OCI-LY1 (cell line): ENCODE data around the gene KIN.

Source experiments
- H2AFZ ChIP-seq: fragments of 200-600 bp; sonication (generic), shearing (Covaris generic); 2 replicates; pipeline ENCODE4 v1.6.0; 2014; ENCODE audit warnings: antibody characterized with exemption, mild to moderate bottlenecking, low read length
- H3F3A ChIP-seq: fragments of 200-600 bp; sonication (generic), shearing (Covaris generic); 2 replicates; pipeline ENCODE4 v1.6.0; 2014; ENCODE audit warnings: mild to moderate bottlenecking, antibody characterized with exemption, low read length, moderate library complexity; ENCODE audit not compliant: insufficient read depth
- H3K27ac ChIP-seq: fragments of 200-600 bp; sonication (generic); 2 replicates; pipeline ENCODE4 v1.5.1; 2014; ENCODE audit warnings: low read length, mixed run types, mild to moderate bottlenecking, low read depth; ENCODE audit not compliant: poor library complexity, severe bottlenecking
- H3K27me3 ChIP-seq: fragments of 200-600 bp; sonication (generic); 2 replicates; pipeline ENCODE4 v1.6.0; 2014; ENCODE audit warnings: antibody characterized with exemption, mild to moderate bottlenecking, low read length, moderate library complexity; ENCODE audit not compliant: insufficient read depth
- H3K36me3 ChIP-seq: fragments of 200-600 bp; sonication (generic); 2 replicates; pipeline ENCODE4 v1.6.1; 2014; ENCODE audit warnings: mild to moderate bottlenecking, antibody characterized with exemption, low read length, moderate library complexity, mixed read lengths; ENCODE audit not compliant: insufficient read depth
- H3K4me1 ChIP-seq: fragments of 200-600 bp; sonication (generic); 2 replicates; pipeline ENCODE4 v1.5.1; 2014; ENCODE audit warnings: mild to moderate bottlenecking, low read length, moderate library complexity; ENCODE audit not compliant: insufficient read depth, severe bottlenecking
- H3K4me2 ChIP-seq: fragments of 200-600 bp; sonication (generic), shearing (Covaris generic); 2 replicates; pipeline ENCODE4 v1.6.1; 2014; ENCODE audit warnings: low read length
- H3K4me3 ChIP-seq: fragments of 200-600 bp; sonication (generic); 2 replicates; pipeline ENCODE4 v1.5.1; 2014; ENCODE audit warnings: low read length, low read depth, mild to moderate bottlenecking, mixed read lengths; ENCODE audit not compliant: poor library complexity, severe bottlenecking
- H3K79me2 ChIP-seq: fragments of 200-600 bp; shearing (Covaris generic); 2 replicates; pipeline ENCODE4 v1.6.1; 2016; ENCODE audit warnings: mixed run types, low read length, mixed read lengths; ENCODE audit not compliant: insufficient read depth
- H3K9ac ChIP-seq: fragments of 200-600 bp; sonication (generic), shearing (Covaris generic); 2 replicates; pipeline ENCODE4 v1.6.1; 2014; ENCODE audit warnings: mild to moderate bottlenecking, low read length, mixed read lengths
- H3K9me2 ChIP-seq: fragments of 200-600 bp; sonication (generic), shearing (Covaris generic); 2 replicates; pipeline ENCODE4 v1.6.1; 2014; ENCODE audit warnings: low read depth, mild to moderate bottlenecking, low read length, mixed read lengths
- H3K9me3 ChIP-seq: fragments of 200-600 bp; shearing (Covaris generic); 2 replicates; pipeline ENCODE4 v1.6.1; 2014; ENCODE audit warnings: low read length, mixed read lengths
- H4K20me1 ChIP-seq: fragments of 200-600 bp; sonication (generic), shearing (Covaris generic); 2 replicates; pipeline ENCODE4 v1.6.0; 2016; ENCODE audit warnings: mild to moderate bottlenecking, low read length; ENCODE audit not compliant: insufficient read depth
- CTCF ChIP-seq: fragments of 200-600 bp; sonication (generic), shearing (Covaris generic); IDR thresholded peaks from 2 replicates; pipeline ENCODE4 v1.5.1; 2017; ENCODE audit warnings: mild to moderate bottlenecking, antibody characterized with exemption, low read length, moderate library complexity, mixed read lengths
- EZH2 ChIP-seq: fragments of 200-600 bp; sonication (generic), shearing (Covaris generic); IDR thresholded peaks from 2 replicates; pipeline ENCODE4 v1.8.0; 2017; ENCODE audit warnings: borderline replicate concordance, mixed run types, mild to moderate bottlenecking, antibody characterized with exemption, low read length, moderate library complexity, mixed read lengths

The KIN gene

GRCh38 chr10:7707102-7707501 is 80.7 kb downstream of the KIN start:
- H3F3A ChIP-seq, result no peaks in the 10 kb centered on the region
- no peaks in the 10 kb centered on the region for H3K79me2 ChIP-seq
- H3K9me2 ChIP-seq, result no peaks in the 10 kb centered on the region
- TF ChIP-seq CTCF (no peak), EZH2 (no peak)
- no peak overlapping the region for H3K4me2 ChIP-seq
- H2AFZ ChIP-seq, result no peak overlapping the region
- H3K4me1 ChIP-seq, result no peaks in the 10 kb centered on the region
- no peaks in the 10 kb centered on the region for H4K20me1 ChIP-seq
- H3K27ac ChIP-seq, result no peak overlapping the region
- no peaks in the 10 kb centered on the region for H3K27me3 ChIP-seq
- no peaks in the 10 kb centered on the region for H3K9me3 ChIP-seq
- no peak overlapping the region for H3K9ac ChIP-seq
- H3K36me3 ChIP-seq, result no peaks in the 10 kb centered on the region
- no peak overlapping the region for H3K4me3 ChIP-seq

GRCh38 chr10:7706534-7707073 is 81.2 kb downstream of the KIN start:
- Histone ChIP-seq H2AFZ (no peak overlapping the region), H3K4me2 (no peak overlapping the region), H4K20me1 (no peaks in the 10 kb centered on the region), H3K9me3 (no peaks in the 10 kb centered on the region), H3K9me2 (no peaks in the 10 kb centered on the region), H3K4me1 (no peaks in the 10 kb centered on the region), H3K36me3 (no peaks in the 10 kb centered on the region), H3K9ac (no peak overlapping the region), H3K27ac (no peak overlapping the region), H3K4me3 (no peak overlapping the region), H3K79me2 (no peaks in the 10 kb centered on the region), H3K27me3 (no peaks in the 10 kb centered on the region), H3F3A (no peaks in the 10 kb centered on the region)
- TF ChIP-seq EZH2 (no peak), CTCF (no peak)

GRCh38 chr10:7705341-7705740 is 82.5 kb downstream of the KIN start:
- Histone ChIP-seq H3K36me3 (no peaks in the 10 kb centered on the region), H2AFZ (no peak overlapping the region), H3K27ac (no peak overlapping the region), H3K9me3 (no peaks in the 10 kb centered on the region), H3K9ac (no peak overlapping the region), H3K9me2 (no peaks in the 10 kb centered on the region), H3F3A (no peaks in the 10 kb centered on the region), H3K4me2 (no peak overlapping the region), H3K4me1 (no peaks in the 10 kb centered on the region), H4K20me1 (no peaks in the 10 kb centered on the region), H3K27me3 (no peaks in the 10 kb centered on the region), H3K4me3 (no peak overlapping the region), H3K79me2 (no peaks in the 10 kb centered on the region)
- no peak for TF ChIP-seq CTCF
- no peak for TF ChIP-seq EZH2
